Hematopoietic multipotent progenitor cell treated with erythropoietin and hydrocortisone succinate and interleukin-3 and kit ligand, for 6 days (in vitro differentiated cells): ENCODE data around the gene MORC4.
"Not testable (repeated sequence)": the region's sequence is repeated elsewhere in the genome, so short reads cannot be mapped to it uniquely, and the experiment has no call there.

ENCODE experiments used
- DNase-seq: peaks from one replicate; pipeline ENCODE4 v3.0.0-alpha.2; 2015

Gene MORC4

DNA sequence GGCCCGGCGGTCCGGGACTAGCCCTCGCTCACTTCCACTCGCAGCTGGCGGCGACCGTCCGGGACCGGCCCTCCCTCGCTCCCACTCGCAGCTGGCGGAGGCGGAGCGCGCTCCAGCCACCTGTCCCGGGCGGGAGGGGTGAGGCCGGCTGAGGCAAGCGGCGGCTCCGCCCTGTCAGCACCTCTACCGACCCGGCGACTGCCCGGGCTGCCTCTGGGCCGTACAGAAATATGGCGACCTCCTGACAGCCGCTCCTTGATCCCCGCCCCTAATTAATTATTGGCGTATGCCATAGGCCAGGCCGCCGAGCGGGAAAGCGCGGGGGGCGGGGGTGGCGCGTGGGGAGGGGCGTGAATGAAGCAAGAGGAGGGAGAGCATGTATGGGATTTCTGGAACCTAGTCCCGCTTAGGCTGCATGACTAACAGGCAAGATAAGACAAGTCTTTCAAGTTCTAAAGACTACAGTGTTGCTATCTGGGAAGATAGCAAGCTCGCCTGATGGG lies at the start of gene MORC4:
MORC4 (minus strand) TSS at position 200 of the 503 bp plus-strand sequence. CDS start 243 bp downstream, outside the sequence.
- DNase-seq, result peak; percentile 29

DNA sequence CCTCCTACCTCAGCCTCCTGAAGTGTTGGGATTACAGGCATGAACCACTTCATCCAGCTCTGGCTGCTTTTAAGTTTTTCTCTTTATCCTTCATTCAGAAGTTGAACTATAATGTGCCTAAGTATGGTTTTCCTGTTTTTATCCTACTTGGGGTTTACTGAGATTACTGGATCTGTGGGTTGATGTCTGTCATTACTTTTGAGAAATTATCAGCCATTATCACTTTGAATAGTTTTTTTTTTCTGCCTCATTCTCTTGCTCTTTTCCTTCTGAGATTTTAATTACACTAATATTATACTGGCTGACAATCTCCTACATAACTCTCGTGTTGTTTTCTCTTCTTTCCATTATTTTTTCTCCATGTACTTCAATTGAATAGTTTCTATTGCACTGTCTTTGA lies 47.6 kb upstream of the MORC4 start:
- DNase-seq, result no peak

DNA sequence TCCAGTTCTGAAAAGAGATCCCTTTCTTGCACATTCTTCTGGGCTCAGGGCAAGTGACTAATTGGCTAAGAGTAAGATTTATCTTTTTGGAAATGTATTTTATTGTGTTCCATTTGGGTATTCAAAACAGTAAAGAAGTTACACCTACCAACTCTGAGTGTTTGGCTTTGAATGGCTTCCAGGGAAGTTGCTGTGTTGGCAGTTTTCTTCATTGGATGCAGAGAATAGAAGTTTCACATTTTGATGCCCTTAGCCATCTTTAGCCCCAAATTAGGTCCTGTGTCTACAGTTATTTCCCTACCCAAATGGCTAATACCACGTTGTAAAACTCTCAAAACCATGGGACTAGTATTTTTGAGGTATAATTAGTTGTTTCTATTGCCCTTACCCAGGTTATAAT lies 29.7 kb upstream of the MORC4 start:
- DNase-seq, result no peak

DNA sequence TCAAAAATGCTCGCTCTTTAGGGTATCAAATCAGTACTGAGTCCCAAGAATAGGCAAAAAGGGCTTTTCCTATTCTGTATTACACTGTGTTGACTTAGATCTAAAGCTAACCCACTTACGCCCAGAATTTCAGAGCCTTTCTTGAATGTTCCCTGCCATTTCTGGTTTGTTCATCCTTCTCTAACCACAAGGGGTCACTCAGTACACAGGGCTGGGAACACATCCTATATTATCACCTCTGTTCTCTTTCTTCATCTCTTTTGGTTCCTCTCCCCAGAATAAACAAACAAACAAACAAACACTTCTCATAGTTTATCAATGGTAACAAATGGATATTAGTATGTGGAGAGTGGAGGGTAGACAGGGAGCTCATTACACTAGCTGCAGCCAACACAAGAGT lies 25.5 kb upstream of the MORC4 start:
- peak; percentile 43 for DNase-seq

DNA sequence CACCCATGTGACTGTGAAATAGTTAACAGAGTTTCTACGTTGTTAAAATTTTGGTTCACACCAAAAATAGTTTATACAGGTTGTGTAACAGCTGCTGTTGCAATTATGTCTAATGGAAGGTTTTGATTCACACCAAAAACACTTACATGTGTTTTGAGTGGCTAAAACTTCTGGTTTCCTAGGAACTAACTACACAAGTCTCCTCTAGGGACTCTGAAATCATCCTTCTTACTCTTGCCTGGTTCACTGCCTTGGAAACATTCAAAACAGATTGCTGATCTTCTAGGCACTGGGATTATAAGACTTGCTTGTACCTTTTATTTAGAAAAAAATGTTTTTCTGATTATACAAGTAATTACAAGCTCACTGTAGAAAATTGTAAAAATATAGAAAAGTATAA lies 14.9 kb upstream of the MORC4 start:
- no peak for DNase-seq

DNA sequence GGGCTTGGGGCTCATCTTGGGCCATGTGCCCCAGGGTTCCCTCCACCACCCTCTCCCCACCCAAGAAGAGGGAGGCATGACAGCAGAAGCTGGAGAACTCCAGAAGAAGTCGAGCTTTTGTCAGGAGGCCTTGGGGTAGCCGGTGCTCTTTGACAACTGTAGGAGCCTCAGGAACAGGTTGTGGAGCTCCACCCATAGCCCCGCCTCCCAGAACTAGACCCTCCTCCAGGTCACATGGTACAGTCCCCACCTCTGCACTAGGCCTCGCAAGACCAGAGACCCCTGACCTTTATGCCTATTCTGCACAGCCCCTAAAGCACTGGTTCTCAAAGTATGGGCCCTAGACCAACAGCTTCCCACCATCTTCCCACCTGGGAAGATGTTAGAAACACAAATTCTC lies 8.0 kb upstream of the MORC4 start:
- DNase-seq, result no peak

DNA sequence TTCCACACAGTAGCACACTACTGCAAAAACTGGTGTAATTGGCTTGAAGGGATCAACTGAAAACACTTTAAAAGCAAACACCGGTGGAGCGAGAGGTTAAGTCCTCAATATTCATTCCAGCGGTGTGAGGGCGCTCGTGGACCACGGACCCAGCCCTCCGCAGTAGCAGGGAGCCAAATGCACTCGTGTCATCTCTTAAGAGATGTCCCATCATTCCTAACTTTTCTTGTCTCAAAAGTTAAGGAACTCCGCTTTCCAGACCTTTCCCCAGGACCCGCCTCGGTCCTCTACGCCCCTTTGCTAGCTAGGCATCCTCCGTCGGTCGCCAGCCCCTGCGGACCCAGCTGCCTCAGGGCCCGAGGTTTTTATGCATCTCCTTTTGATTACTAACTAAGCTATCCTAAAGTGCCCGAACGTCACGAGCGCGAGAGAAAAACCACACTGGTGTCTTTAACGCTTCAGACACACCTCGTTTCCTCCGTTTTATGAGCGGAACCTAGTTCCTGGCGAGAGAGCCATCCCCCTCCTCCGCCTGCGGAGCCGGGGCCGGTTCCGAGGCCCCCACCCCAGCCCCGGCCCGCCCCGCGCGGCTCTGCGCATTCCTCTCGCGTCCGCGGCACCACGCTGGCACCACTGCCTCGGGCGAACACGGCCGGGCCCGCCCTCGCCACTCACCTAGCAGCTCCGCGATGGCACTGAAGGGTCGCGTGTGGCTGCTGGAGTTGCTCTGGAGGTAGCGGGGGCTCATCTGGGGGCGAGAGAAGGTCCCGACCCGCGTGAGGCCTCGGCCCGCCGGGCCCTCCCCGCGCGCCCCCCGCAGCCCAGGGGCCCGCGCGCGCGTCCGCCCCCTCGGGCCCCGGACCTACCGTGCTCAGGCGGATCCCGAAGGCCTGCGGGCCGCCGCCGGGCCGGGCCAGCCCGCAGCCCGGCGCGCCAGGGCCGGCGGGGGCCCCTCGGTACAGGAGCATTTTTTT lies 723 bp downstream of the MORC4 start:
- peak; percentile 42 for DNase-seq

DNA sequence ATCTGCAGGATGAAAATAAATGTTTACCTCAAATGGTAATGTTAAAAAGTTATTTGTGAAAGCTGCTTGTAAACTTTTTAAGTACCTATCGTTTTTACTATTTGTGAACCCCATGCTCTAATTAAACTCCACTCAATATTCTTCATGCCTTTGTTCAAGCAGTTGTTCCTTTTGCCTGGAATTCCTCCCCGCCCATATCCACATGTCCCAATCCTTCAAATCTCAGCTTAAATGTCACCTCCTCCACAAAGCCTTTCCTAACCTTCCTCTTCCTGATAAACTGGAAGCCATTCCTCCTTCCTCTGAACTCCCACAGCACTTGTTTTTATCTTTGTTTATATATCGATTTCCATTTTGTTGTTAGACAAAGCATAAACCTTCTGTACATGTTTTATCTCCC lies 2.4 kb downstream of the MORC4 start:
- DNase-seq, result no peak

DNA sequence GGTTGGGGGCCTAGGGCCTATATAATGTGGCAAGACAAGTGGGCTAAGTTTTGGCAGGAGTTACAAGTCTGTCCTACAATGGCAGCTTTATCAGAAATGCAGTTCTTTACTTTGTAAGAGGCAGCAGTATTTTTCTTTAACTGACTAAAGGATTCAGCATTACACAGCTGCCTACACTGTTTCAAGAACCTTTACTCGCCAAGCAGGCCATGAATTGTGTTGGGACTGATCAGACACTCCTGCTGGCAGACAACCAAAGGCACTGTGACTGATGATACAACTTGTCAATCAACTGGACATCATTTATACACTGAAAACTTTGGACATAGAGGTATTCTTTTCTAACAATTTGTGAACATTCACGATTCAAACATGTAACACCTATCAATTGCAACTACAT lies 4.3 kb downstream of the MORC4 start:
- no peak for DNase-seq

DNA sequence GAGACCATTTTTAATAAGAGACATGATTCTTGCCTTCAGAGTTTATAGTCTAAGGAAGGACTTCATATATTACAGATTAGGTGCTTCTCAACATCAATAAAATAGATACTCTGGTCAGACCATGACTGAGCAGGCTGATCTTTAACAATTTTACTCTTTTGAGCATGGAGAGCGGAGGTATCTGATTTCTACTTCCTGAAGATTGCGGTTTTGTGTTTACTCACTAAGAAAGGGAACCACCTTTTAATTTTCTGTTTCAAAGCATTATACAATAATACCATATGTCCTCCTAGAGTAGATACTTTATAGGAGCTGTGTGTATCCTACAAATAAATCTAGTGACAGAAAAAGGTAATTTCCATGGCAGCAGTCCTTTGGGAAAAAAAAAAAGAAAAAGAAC lies 12.5 kb downstream of the MORC4 start:
- no peak for DNase-seq

DNA sequence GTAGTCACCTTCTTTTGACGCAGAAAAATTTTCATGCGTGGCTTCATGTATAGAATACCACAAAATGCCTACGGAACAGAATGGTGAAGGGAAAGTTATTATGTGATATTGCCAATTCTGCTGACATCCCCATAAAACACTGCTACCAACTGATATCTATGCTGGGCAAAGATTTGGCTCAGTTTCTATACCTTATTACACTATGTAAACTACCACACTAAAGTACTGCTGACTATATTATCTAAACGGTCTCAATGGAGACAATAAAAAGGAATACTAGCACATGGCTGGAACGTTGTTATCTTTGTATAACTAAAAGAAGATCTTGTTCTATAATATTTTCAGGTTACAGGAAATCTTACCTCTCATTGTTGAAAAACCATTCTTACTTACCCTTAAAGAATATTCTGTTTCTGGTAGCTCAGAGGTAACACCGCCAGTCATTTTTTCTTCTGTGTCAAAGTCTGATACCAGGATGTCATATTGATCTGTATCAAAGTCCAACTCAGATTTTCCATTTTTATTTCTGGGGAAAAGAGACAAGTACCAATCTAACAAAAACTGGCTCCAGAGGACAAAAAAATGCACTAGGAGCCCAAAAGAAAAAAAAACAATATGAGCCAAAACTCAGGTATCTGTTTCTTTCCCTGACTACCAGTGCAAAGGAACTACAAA lies 18.9 kb downstream of the MORC4 start:
- no peak for DNase-seq

DNA sequence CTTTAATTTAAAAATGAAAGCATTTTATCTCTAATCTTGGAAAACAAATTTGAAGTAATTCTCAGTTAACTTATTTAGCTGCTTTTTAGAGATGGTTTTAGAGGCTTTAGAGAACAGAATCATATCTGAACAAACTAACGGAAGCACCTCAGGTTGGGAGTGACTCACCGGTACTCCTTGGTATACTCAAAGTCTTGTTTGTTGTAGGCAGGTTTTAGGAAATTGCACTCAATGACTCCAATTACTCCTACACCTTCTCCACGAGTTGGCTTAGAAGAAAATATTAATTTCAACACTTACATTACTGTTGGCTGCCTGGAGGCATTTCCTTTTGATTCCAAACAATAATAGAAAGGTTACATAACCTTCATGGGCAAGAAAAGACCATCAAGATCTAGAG lies 23.6 kb downstream of the MORC4 start:
- no peak for DNase-seq

DNA sequence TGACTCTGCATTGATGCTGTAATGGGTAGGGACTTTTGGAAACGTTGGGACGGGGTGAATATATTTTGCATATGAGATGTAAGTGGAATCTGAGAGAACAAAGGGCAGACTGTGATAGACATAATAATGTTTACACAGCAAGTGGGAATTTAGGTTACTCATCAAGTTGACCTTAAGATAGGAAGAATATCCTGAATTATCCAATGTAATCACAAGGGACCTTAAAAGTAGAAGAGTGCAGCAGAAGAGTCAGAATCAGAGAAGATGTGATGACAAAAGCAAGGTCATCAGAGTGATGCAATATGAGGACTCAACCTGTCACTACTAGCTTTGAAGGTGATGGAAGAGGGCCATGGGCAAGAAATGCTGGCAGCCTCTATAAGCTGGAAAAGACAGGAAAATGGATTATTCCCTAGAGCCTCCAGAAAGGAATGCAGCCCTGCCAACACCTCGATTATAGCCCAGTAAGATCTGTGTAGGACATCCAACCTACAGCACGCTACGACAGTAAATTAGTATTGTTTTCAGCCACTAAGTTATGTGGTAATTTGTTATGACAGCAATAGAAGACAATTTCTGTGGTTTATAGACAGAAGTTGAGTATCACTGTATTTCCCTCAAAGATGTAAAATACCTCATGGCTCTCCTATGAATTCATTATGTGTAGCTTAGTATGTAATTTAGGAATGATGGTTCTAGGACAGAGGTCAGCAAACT lies 26.4 kb downstream of the MORC4 start:
- DNase-seq, result no peak

DNA sequence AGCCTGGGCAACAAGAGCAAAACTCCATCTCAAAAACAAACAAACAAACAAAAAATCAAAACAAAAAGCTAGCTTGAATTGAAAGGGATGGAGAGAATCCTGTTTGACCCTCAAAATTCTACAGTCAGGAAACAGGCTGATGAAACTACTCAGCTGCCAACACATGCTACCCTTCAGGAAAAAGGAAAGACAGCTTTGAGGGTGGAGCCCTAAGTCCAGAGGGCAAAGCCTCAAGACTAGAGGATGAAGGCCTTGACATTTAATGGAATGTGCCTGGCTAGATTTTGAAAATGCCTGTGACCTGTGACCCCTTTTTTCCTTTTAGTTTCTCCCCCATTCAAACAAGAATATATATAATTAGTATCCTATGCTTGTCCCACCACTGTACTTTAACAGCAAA lies 27.1 kb downstream of the MORC4 start:
- DNase-seq, result no peak

DNA sequence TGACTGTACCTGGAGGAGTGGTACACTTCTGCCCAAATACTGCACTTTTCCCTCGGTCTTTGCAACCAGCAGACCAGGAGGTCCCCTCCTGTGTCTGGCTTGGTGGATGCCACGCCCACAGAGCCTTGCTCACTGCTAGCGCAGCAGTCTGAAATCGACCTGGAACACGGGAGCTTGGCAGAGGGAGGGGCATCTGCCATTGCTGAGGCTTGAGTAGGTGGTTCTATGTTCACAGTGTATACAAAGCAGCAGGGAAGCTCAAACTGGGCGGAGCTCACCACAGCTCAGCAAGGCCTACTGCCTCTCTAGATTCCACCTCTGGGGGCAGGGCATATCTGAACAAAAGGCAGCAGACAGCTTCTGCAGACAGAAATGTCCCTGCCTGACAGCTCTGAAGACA lies 33.5 kb downstream of the MORC4 start:
- DNase-seq, result not testable (repeated sequence)

DNA sequence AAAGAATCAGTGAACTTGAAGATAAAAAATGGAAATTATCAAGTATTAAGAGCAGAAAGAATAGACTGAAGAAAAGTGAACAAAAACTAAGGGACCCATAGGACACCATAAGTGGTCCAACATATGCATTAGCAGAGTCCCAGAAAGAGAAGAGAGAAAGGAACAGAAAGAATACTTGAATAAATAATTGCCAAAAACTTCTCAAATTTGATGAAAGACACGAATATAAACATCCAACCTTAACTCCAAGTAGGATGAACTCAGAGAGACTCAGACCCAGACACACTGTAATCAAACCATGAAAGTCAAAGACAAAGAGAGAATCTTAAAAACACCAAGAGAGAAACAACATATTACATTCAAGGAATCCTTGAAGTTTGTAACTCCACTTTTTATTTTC lies 35.7 kb downstream of the MORC4 start:
- no peak for DNase-seq

DNA sequence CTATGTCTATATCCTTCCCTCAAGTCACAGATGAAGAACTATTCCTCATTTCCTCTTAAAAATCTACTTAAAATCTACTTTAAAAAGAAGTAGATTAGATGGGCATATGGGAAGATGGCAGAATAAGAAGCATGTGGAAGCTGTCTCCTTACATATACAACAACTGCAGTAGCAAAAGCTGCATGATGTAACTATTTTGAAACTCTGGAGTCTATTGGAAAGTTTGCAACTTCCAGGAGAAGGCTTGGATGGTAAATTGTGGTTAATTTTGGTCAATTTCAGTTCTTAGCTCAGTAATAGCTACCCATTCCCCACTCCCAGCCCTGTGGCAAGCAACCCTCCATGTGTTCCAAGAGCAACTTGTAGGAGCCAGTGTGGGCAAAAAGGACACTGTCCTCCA lies 36.9 kb downstream of the MORC4 start:
- DNase-seq, result no peak

DNA sequence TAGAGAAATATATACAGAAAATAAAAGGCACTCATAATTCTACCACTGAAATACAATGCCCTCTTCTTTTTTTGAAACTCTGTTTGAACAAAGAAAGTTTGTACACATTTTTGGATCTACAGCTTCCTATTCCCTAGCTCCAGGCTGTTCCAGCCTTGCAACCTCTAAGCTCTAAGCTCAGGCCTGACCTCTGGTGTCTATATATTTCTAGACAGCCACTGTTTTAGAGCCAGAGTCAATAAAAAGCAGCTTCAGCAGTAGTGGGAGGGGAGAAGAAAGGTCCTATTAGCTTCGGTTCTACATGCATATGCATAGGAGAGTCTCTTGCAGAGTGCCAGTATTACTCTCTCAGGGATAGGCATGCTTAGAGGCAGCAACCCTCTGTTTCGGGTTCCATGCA lies 40.1 kb downstream of the MORC4 start:
- DNase-seq, result peak; percentile 2

DNA sequence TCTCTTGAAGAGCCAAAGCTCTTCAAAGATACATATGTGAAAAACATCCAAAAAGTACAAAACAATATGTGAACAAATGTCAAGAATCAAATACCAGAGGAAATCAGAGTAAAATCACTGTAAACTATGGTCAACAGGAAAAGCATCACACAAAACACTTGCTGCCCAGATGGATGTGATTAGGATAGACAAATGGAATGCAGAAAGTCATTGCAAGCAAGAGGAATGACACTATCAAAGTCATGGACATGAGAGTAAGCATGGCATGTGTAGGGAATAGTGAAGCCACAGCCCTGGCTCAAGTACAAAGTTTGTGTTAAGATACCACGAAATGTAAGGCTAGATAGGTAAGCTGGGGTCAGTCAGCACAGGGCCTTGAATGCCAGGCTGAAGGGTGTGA lies 42.2 kb downstream of the MORC4 start:
- DNase-seq, result no peak

DNA sequence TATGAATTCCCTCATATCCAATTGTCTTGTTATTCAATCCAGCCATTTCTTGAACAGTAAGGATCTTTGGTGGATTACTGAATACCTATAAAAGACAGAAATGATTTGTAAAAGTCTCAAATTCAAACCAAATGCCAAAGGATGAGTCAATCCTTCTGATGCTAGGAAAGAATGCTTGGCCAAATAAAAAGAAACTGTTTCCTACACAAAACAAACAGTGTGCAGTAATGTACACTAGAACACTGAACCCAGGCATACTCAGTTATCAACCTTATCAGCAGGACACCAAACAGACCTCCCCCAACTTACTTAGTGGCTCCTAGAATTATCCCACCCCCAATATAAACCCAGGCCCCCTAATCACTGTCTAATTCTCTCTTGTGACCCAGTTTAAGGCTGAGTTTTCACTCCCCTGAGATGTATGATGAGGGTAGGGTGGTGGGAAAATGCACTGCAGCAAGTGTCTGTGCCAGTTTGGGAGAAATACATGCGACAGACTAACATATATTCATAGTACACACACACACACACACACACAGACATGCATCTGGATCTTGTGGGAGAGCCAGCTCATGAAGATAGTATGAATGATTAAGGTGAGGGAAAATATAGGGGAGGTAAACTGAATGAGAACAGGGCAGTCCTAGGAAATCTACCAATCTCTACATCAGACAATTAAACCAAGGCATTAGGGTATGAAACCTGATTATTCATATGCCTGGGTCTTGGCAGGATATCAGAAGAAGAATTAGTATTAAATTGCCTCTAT lies 44.8 kb downstream of the MORC4 start:
- DNase-seq, result no peak

DNA sequence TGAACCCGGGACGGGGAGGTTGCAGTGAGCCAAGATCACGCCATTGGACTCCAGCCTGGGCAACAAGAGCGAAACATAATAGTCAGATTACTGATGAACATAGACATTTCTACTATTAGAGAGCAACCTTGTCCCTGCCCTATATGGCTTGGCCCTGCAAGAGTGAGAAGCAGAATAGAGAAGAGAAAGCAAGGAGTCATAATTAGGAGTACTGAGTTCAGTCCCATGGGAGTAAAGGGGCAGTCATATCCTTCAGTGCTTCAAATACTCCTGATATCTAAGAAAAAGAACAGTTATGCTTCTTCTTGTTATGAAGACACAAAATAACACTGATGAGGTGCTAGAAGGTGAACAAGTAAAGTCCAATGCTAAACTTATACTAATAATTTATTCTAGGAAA lies 46.0 kb downstream of the MORC4 start:
- DNase-seq, result no peak

DNA sequence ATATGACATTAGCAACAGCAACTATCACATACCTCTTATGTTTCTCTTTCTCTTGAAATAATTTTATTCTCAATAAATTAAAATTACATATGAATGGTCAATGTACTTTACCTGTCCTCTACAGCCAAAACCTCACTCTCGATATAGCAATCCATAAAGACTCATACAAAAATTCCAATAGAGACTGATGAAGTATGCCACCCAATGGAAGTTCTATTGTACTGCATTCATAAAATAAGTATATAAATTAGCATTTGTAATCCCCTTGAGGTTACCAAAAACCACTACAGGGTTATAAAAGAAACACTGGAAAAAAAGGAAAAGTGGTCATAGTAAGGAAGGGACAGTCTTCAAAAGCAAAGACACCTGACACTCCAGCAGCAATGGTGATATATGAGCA lies 47.0 kb downstream of the MORC4 start:
- DNase-seq, result peak; percentile 37

DNA sequence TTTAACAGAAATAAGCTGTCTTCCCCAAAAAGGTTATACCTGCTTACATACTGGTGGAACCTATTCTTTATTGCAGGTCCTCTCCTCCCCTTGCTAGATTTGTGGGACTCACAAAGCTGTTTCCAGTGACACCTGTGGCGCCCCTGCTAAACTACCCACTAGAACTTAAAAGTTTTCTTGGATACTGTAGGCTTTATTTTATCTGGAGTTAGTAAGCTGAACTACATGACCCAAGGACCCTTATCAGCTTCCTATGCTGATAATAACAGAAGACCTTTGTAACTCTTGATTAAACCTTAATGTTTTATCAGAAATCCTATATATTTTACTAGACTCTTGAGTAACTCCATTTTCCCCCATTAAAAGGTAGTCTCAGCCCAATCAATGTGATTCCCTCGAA lies 47.5 kb downstream of the MORC4 start:
- DNase-seq, result no peak
